KMS-11 (cell line): ENCODE data around the gene ATP13A3.
"Not testable (repeated sequence)": the region's sequence is repeated elsewhere in the genome, so short reads cannot be mapped to it uniquely, and the experiment has no call there.

Source experiments
- H2AFZ ChIP-seq: fragments of 200-600 bp; sonication (generic); 2 replicates; pipeline ENCODE4 v1.6.1; 2016; ENCODE audit warnings: antibody characterized with exemption, mixed run types, low read depth
- H3K27ac ChIP-seq: fragments of 200-600 bp; sonication (generic); 2 replicates; pipeline ENCODE4 v1.6.1; 2016; ENCODE audit warnings: mild to moderate bottlenecking, mixed run types
- H3K27me3 ChIP-seq: fragments of 200-600 bp; sonication (generic); 2 replicates; pipeline ENCODE4 v1.6.1; 2017; ENCODE audit warnings: mild to moderate bottlenecking, low read depth, mixed run types, moderate library complexity; ENCODE audit not compliant: insufficient read depth
- H3K36me3 ChIP-seq: fragments of 200-600 bp; sonication (generic); 2 replicates; pipeline ENCODE4 v1.6.1; 2017; ENCODE audit warnings: mild to moderate bottlenecking, mixed run types; ENCODE audit not compliant: insufficient read depth
- H3K4me1 ChIP-seq: fragments of 200-600 bp; sonication (generic); 2 replicates; pipeline ENCODE4 v1.6.1; 2016; ENCODE audit warnings: mild to moderate bottlenecking, low read depth, mixed run types; ENCODE audit not compliant: poor library complexity, severe bottlenecking
- H3K4me2 ChIP-seq: fragments of 200-600 bp; sonication (generic); 2 replicates; pipeline ENCODE4 v1.7.0; 2016; ENCODE audit warnings: mild to moderate bottlenecking, mixed run types
- H3K4me3 ChIP-seq: fragments of 200-600 bp; sonication (generic); IDR thresholded peaks from 2 replicates; pipeline ENCODE4 v1.6.1; 2017; ENCODE audit warnings: low read depth, low read length, mixed read lengths; ENCODE audit not compliant: insufficient read depth
- H3K79me2 ChIP-seq: fragments of 200-600 bp; sonication (generic); 2 replicates; pipeline ENCODE4 v1.6.1; 2016; ENCODE audit warnings: low read depth, mixed run types; ENCODE audit not compliant: insufficient read depth
- H3K9ac ChIP-seq: fragments of 200-600 bp; sonication (generic); 2 replicates; pipeline ENCODE4 v1.6.1; 2016; ENCODE audit warnings: mild to moderate bottlenecking, mixed run types
- H4K20me1 ChIP-seq: fragments of 200-600 bp; sonication (generic); 2 replicates; pipeline ENCODE4 v1.6.1; 2016; ENCODE audit warnings: mild to moderate bottlenecking, mixed run types; ENCODE audit not compliant: insufficient read depth
- TF ChIP-seq, protein P1 (sequence below): fragments of 200-600 bp; sonication (generic); conservative IDR thresholded peaks from 2 replicates; pipeline ENCODE4 v1.6.1; 2017; ENCODE audit warnings: low read depth, mild to moderate bottlenecking, antibody characterized with exemption, low read length, moderate library complexity, mixed read lengths

ATP13A3 gene

DNA sequence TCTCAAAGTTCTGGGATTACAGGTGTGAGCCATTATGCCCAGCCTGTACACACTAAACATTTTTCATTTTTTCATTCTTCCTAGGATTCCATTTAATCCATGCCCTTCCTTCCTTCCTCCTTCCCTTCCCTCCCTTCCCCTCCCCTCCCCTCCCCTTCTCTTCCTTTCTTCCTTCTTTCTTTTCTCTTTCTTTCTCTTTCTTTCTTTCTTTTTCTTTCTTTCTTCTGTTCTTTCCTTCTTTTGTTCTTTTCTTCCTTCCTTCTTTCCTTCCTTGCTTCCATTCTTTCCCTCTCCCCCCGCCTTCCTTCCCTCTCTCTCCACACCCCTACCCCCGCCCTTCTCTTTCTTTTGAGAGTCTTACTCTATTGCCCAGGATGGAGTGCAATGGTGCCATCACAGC lies 40.9 kb upstream of the ATP13A3 start:
- H3K27ac ChIP-seq, result no peak overlapping the region
- H3K36me3 ChIP-seq, result no peaks in the 10 kb centered on the region
- TF ChIP-seq, protein P1, sequence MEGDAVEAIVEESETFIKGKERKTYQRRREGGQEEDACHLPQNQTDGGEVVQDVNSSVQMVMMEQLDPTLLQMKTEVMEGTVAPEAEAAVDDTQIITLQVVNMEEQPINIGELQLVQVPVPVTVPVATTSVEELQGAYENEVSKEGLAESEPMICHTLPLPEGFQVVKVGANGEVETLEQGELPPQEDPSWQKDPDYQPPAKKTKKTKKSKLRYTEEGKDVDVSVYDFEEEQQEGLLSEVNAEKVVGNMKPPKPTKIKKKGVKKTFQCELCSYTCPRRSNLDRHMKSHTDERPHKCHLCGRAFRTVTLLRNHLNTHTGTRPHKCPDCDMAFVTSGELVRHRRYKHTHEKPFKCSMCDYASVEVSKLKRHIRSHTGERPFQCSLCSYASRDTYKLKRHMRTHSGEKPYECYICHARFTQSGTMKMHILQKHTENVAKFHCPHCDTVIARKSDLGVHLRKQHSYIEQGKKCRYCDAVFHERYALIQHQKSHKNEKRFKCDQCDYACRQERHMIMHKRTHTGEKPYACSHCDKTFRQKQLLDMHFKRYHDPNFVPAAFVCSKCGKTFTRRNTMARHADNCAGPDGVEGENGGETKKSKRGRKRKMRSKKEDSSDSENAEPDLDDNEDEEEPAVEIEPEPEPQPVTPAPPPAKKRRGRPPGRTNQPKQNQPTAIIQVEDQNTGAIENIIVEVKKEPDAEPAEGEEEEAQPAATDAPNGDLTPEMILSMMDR, result no peak
- no peaks in the 10 kb centered on the region for H3K27me3 ChIP-seq
- H3K4me3 ChIP-seq, result no peak overlapping the region
- no peak overlapping the region for H3K9ac ChIP-seq
- H3K79me2 ChIP-seq, result no peaks in the 10 kb centered on the region
- no peaks in the 10 kb centered on the region for H3K4me1 ChIP-seq
- no peak overlapping the region for H3K4me2 ChIP-seq
- H4K20me1 ChIP-seq, result no peaks in the 10 kb centered on the region
- no peak overlapping the region for H2AFZ ChIP-seq

DNA sequence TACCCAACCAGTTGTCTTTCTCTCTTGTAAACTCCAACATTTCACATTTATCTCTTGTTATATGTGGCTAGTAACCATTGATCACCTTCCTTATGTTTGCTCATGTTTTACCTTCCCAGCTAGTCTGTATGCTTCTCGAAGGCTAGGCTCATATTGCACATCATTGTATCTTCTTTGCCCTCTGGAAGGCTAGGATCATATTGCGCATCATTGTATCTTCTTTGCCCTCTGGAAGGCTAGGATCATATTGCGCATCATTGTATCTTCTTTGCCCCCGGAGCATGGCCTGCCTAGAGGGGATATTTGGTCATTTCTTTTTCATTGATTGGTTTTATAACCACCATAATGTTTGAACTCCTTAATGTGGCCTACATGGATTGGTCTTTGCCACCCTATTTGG lies 39.4 kb upstream of the ATP13A3 start:
- H3K9ac ChIP-seq, result no peak overlapping the region
- no peaks in the 10 kb centered on the region for H3K27me3 ChIP-seq

DNA sequence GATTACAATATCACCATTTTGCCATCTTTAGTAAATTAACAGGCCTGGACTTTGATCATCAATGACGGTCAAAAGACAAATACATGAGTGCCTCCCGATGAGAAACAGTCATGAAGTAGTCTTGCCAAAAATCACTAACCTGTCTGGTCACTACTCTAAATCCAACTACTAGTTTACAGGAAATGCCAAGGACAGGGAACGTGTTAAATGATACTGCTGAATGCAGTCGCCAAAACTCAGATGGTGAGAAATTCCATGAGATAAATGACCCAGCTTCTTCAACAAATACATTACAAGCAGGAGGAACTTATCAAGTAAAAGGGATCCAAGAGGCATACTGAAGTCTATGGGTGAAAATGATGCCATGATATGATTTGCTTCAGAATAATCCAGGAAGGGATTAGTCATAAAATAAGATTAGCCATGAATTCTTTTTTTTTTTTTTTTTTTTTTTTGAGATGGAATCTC lies 35.8 kb upstream of the ATP13A3 start:
- H4K20me1 ChIP-seq, result no peaks in the 10 kb centered on the region
- H3K79me2 ChIP-seq, result no peaks in the 10 kb centered on the region
- TF ChIP-seq, protein P1, result no peak
- no peaks in the 10 kb centered on the region for H3K27me3 ChIP-seq
- no peaks in the 10 kb centered on the region for H3K36me3 ChIP-seq
- no peak overlapping the region for H3K27ac ChIP-seq
- no peak overlapping the region for H2AFZ ChIP-seq
- H3K4me2 ChIP-seq, result no peak overlapping the region
- no peak overlapping the region for H3K9ac ChIP-seq
- no peak overlapping the region for H3K4me3 ChIP-seq
- H3K4me1 ChIP-seq, result peaks cover 18% of the 10 kb centered on the region

More for the DNA sequence above, 39.4 kb upstream of the ATP13A3 start:
- H4K20me1 ChIP-seq, result no peaks in the 10 kb centered on the region
- peaks cover 10% of the 10 kb centered on the region for H3K4me1 ChIP-seq
- H3K36me3 ChIP-seq, result no peaks in the 10 kb centered on the region
- no peak overlapping the region for H3K27ac ChIP-seq
- H3K4me2 ChIP-seq, result no peak overlapping the region
- TF ChIP-seq, protein P1, result no peak
- H2AFZ ChIP-seq, result no peak overlapping the region
- H3K4me3 ChIP-seq, result no peak overlapping the region
- no peaks in the 10 kb centered on the region for H3K79me2 ChIP-seq

DNA sequence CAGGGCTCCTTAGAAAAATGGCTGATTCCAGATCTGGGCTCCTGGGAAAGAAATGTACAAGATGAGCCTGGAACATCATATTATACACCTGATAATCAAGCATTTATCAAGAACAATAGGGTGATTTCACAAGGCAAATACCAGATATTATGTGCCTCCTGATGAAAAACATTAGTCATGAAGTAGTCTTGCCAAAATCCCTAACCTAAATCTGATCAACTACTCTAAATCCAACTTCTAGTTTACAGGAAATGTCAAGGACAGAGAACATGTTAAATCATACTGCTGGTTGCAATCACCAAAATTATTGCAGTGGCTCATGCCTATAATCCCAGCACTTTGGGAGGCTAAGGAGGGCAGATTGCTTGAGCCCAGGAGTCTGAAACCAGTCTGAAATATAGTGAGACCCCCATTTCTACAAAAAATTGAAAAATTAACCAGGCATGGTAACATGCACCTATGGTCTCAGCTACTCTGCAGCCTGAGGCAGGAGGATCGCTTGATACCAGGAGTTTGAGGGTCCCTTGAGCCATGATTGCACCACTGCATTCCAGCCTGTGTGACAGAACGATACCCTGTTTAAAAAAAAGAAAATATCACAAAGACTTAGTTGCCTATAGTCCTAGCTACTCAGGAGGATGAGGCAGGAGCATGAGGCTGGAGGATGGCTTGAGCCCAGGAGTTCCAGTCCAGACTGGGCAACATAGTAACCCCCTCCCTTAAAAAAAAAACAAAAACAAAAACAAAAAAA lies 34.9 kb upstream of the ATP13A3 start:
- TF ChIP-seq, protein P1, result no peak
- no peak overlapping the region for H3K4me2 ChIP-seq
- H3K4me3 ChIP-seq, result no peak overlapping the region
- no peak overlapping the region for H2AFZ ChIP-seq
- H3K27me3 ChIP-seq, result no peaks in the 10 kb centered on the region
- peaks cover 18% of the 10 kb centered on the region for H3K4me1 ChIP-seq
- no peaks in the 10 kb centered on the region for H3K79me2 ChIP-seq
- no peaks in the 10 kb centered on the region for H3K36me3 ChIP-seq
- no peak overlapping the region for H3K27ac ChIP-seq
- H4K20me1 ChIP-seq, result no peaks in the 10 kb centered on the region
- no peak overlapping the region for H3K9ac ChIP-seq

DNA sequence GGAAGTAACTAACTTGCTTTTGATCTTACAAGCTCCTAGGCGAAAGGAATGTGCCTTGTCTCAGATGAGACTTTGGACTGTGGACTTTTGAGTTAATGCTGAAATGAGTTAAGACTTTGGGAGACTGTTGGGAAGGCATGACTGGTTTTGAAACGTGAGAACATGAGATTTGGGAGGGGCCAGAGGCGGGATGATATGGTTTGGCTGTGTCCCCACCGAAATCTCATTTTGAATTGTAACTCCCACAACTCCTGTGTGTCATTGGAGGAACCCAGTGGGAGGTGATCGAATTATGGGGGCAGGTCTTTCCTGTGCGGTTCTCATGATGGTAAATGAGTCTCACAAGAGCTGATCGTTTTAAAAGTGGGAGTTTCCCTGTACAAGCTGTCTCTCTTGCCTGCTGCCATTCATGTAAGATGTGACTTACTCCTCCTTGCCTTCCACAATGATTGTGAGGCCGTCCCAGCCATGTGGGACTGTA lies 33.9 kb upstream of the ATP13A3 start:
- not testable (repeated sequence) for H4K20me1 ChIP-seq, H2AFZ ChIP-seq, H3K4me3 ChIP-seq, H3K36me3 ChIP-seq, H3K79me2 ChIP-seq, H3K27ac ChIP-seq, H3K9ac ChIP-seq, H3K27me3 ChIP-seq
- Histone ChIP-seq H3K4me1 (peaks cover 18% of the 10 kb centered on the region), H3K4me2 (peak overlapping the region; percentile 7; the same call in 1 of the 2 replicates)

DNA sequence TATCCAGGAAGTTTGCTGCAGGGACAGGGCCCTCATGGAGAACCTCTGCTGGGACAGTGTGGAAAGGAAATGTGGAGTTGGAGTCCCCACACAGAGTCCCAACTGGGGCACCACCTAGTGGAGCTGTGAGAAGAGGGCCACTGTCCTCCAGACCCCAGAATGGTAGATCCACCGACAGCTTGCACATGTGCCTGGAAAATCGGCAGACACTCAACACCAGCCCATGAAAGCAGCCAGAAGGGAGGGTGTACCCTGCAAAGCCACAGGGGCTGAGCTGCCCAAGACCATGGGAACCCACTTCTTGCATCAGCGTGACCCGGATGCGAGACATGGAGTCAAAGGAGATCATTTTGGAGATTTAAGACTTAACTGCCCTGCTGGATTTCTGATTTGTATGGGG lies 33.4 kb upstream of the ATP13A3 start:
- H3K27me3 ChIP-seq, H3K79me2 ChIP-seq, H2AFZ ChIP-seq, H3K4me3 ChIP-seq, H3K27ac ChIP-seq, H4K20me1 ChIP-seq, H3K9ac ChIP-seq, H3K36me3 ChIP-seq: not testable (repeated sequence)
- 0 out of 2 replicates have a peak overlapping the region, but pooled peaks have one; percentile 6 for H3K4me2 ChIP-seq
- peaks cover 18% of the 10 kb centered on the region for H3K4me1 ChIP-seq
